Embryonic facial prominence (tissue), 1 donor: ENCODE results near the gene NPSR1.

ENCODE experiments used
- DNase-seq: peaks from one replicate; pipeline ENCODE4 v3.0.0-alpha.2; 2016; ENCODE audit errors: extremely low spot score

The NPSR1 gene

GRCh38 chr7:34720289-34720688, 62.3 kb downstream of the NPSR1 start:
- DNase-seq: no peak

- DNase-seq: no peak
These were observed 65.3 kb downstream of the NPSR1 start for GRCh38 chr7:34723338-34723737.

GRCh38 chr7:34723866-34724490, 66.0 kb downstream of the NPSR1 start:
- DNase-seq: no peak

- no peak for DNase-seq
These were observed 68.2 kb downstream of the NPSR1 start for GRCh38 chr7:34726221-34726620.

GRCh38 chr7:34727464-34727995, 69.5 kb downstream of the NPSR1 start:
- no peak for DNase-seq

GRCh38 chr7:34728156-34728555, 70.1 kb downstream of the NPSR1 start:
- no peak for DNase-seq

- DNase-seq: no peak
These were observed 76.8 kb downstream of the NPSR1 start for GRCh38 chr7:34734771-34735170.

- no peak for DNase-seq
These were observed 77.5 kb downstream of the NPSR1 start for GRCh38 chr7:34735526-34735925.

- no peak for DNase-seq
These were observed 81.8 kb downstream of the NPSR1 start for GRCh38 chr7:34739651-34740300.

GRCh38 chr7:34740840-34741239, 82.8 kb downstream of the NPSR1 start:
- no peak for DNase-seq

GRCh38 chr7:34747176-34747781, 89.3 kb downstream of the NPSR1 start:
- no peak for DNase-seq

- no peak for DNase-seq
These were observed 90.1 kb downstream of the NPSR1 start for GRCh38 chr7:34747867-34748727.

- DNase-seq: no peak
These were observed 90.7 kb downstream of the NPSR1 start for GRCh38 chr7:34748728-34749089.

GRCh38 chr7:34749446-34749845, 91.4 kb downstream of the NPSR1 start:
- DNase-seq: no peak

GRCh38 chr7:34750209-34750608, 92.2 kb downstream of the NPSR1 start:
- DNase-seq: no peak

GRCh38 chr7:34750636-34751035, 92.6 kb downstream of the NPSR1 start:
- DNase-seq: no peak

GRCh38 chr7:34751725-34752643, 94.0 kb downstream of the NPSR1 start:
- DNase-seq: no peak

GRCh38 chr7:34752929-34753328, 94.9 kb downstream of the NPSR1 start:
- no peak for DNase-seq

GRCh38 chr7:34755008-34755407, 97.0 kb downstream of the NPSR1 start:
- no peak for DNase-seq

GRCh38 chr7:34756025-34756437, 98.0 kb downstream of the NPSR1 start:
- DNase-seq: no peak

GRCh38 chr7:34756691-34757090, 98.7 kb downstream of the NPSR1 start:
- no peak for DNase-seq
